HCT116 (cell line): ENCODE measurements around the gene CD3G. TPM values are rescaled to one million over a fixed set of nuclear protein-coding genes. Genes with fewer than 3 reads are reported as not detected.

Source experiments
- ATAC-seq: fragments of 200-7000 bp; cut with Tn5 transposase; 2 replicates; pipeline ENCODE4 v1.9.1; 2020; ENCODE audit warnings: mild to moderate bottlenecking, moderate library complexity
- BruUV-seq: library from RNA; stranded (reverse); fragments of 400-500 nt; replicated peaks from 2 replicates; lab custom pipeline; 2021; lab: Mats Ljungman, UMichigan
- CTCF ChIA-PET: fragments of 300-600 bp; sonication (Branson Sonifier 250); formaldehyde crosslinking; loops from one replicate; lab custom pipeline; 2021; ENCODE audit warnings: antibody characterized with exemption; lab: Charles Lee
- POLR2A ChIA-PET: fragments of 300-600, 350-600 bp; sonication (Branson Sonifier 250); formaldehyde crosslinking; loops from one replicate; lab custom pipeline; 2021; ENCODE audit warnings: antibody characterized with exemption; lab: Charles Lee
- RAD21 ChIA-PET, 2 experiments: fragments of 300-600 bp; sonication (Branson Sonifier 250); formaldehyde crosslinking; loops; one replicate each; lab custom pipeline; 2023; ENCODE audit warnings: low total read pairs in 2 of 2; ENCODE audit not compliant: uncharacterized antibody in 2 of 2, unreplicated experiment in 2 of 2, low non-redundant PET in 1 of 2; lab: Charles Lee
- DNase-seq: peaks from one replicate; pipeline ENCODE4 v3.0.0-alpha.2; 2010; ENCODE audit warnings: low read depth, low spot score
- H2AFZ ChIP-seq: fragments of 200-600 bp; shearing (Covaris generic), sonication (generic); 2 replicates; pipeline ENCODE4 v1.6.1; 2017; ENCODE audit warnings: low read depth, mixed run types, mixed read lengths, antibody characterized with exemption, low read length; ENCODE audit not compliant: poor library complexity, severe bottlenecking
- H3K27ac ChIP-seq: 2 replicates; pipeline ENCODE4 v1.5.1; 2012; ENCODE audit warnings: low read depth, low read length
- H3K27me3 ChIP-seq: fragments of 200-600 bp; sonication (generic); 2 replicates; pipeline ENCODE4 v1.6.1; 2016; ENCODE audit warnings: mixed run types, low read length, mixed read lengths; ENCODE audit not compliant: insufficient read depth
- H3K36me3 ChIP-seq, 2 experiments: fragments of 200-500 bp in 1 of 2; fragments of 200-600 bp in 1 of 2; sonication (Bioruptor generic) in 1 of 2; sonication (generic) in 1 of 2; 2 replicates each; pipeline versions ENCODE4 v1.5.1 to v1.6.1; 2014 to 2016; ENCODE audit warnings: low read length in 2 of 2, inconsistent platforms in 1 of 2, mixed read lengths in 1 of 2, mixed run types in 1 of 2; ENCODE audit not compliant: insufficient read depth in 2 of 2, control insufficient read depth in 1 of 2
- H3K4me1 ChIP-seq, 2 experiments: fragments of 200-600 bp in 1 of 2; sonication (generic) in 1 of 2; 2 replicates each; pipeline versions ENCODE4 v1.5.1 to v1.6.1; 2012 to 2017; ENCODE audit warnings: low read length in 2 of 2, inconsistent platforms in 1 of 2, mild to moderate bottlenecking in 1 of 2, mixed read lengths in 1 of 2, mixed run types in 1 of 2, moderate library complexity in 1 of 2; ENCODE audit not compliant: insufficient read depth in 2 of 2, control insufficient read depth in 1 of 2
- H3K4me2 ChIP-seq: fragments of 200-600 bp; sonication (generic); 2 replicates; pipeline ENCODE4 v1.6.1; 2017; ENCODE audit warnings: mixed run types, low read length, mixed read lengths
- H3K4me3 ChIP-seq, 2 experiments: fragments of 200-600 bp in 1 of 2; sonication (generic) in 1 of 2; replicated peaks in 1 of 2; 2 replicates each; pipeline ENCODE4 v1.5.1; 2011 to 2016; ENCODE audit warnings: low read length in 2 of 2, control low read depth in 1 of 2, low read depth in 1 of 2, mild to moderate bottlenecking in 1 of 2, mixed read lengths in 1 of 2, mixed run types in 1 of 2
- H3K79me2 ChIP-seq: fragments of 200-600 bp; sonication (generic); 2 replicates; pipeline ENCODE4 v1.6.1; 2017; ENCODE audit warnings: mild to moderate bottlenecking, mixed run types, low read length, moderate library complexity, mixed read lengths; ENCODE audit not compliant: insufficient read depth
- H3K9ac ChIP-seq: fragments of 200-600 bp; sonication (generic); 2 replicates; pipeline ENCODE4 v1.6.1; 2016; ENCODE audit warnings: low read length, mixed read lengths
- H3K9me2 ChIP-seq: fragments of 200-600 bp; sonication (generic), shearing (Covaris generic); 2 replicates; pipeline ENCODE4 v1.6.1; 2017; ENCODE audit warnings: mixed run types, mild to moderate bottlenecking, moderate library complexity; ENCODE audit not compliant: insufficient read depth
- H3K9me3 ChIP-seq, 2 experiments: fragments of 200-500 bp in 1 of 2; fragments of 200-600 bp in 1 of 2; sonication (Bioruptor generic) in 1 of 2; sonication (generic) in 1 of 2; 2 replicates each; pipeline ENCODE4 v1.6.1; 2014 to 2017; ENCODE audit warnings: low read length in 2 of 2, mixed read lengths in 2 of 2, inconsistent platforms in 1 of 2, low read depth in 1 of 2, mild to moderate bottlenecking in 1 of 2, mixed run types in 1 of 2, moderate library complexity in 1 of 2; ENCODE audit not compliant: control insufficient read depth in 1 of 2, insufficient read depth in 1 of 2
- H4K20me1 ChIP-seq: fragments of 200-600 bp; sonication (generic), shearing (Covaris generic); 2 replicates; pipeline ENCODE4 v1.6.1; 2017; ENCODE audit warnings: mixed run types, mild to moderate bottlenecking, moderate library complexity; ENCODE audit not compliant: insufficient read depth
- CBX3 ChIP-seq: IDR thresholded peaks from 2 replicates; pipeline ENCODE4 v1.6.1; 2012; ENCODE audit warnings: low read depth
- CEBPB ChIP-seq: IDR thresholded peaks from 2 replicates; pipeline ENCODE4 v1.6.1; 2012; ENCODE audit warnings: low read depth
- ELF1 ChIP-seq: IDR thresholded peaks from 2 replicates; pipeline ENCODE4 v1.6.1; 2012; ENCODE audit warnings: low read depth, borderline replicate concordance
- EZH2 ChIP-seq: fragments of 200-600 bp; sonication (generic); IDR thresholded peaks from 2 replicates; pipeline ENCODE4 v1.6.1; 2017; ENCODE audit warnings: antibody characterized with exemption, mixed run types
- EZH2phosphoT487 ChIP-seq: fragments of 200-600 bp; IDR thresholded peaks from 2 replicates; pipeline ENCODE4 v1.6.1; 2018; ENCODE audit warnings: antibody characterized with exemption, borderline replicate concordance
- FOSL1 ChIP-seq: IDR thresholded peaks from 2 replicates; pipeline ENCODE4 v1.6.1; 2012; ENCODE audit warnings: low read depth
- JUND ChIP-seq: IDR thresholded peaks from 2 replicates; pipeline ENCODE4 v1.6.1; 2012
- POLR2AphosphoS5 ChIP-seq: IDR thresholded peaks from 2 replicates; pipeline ENCODE4 v1.6.1; 2011; ENCODE audit warnings: mild to moderate bottlenecking, low read depth, low read length, moderate library complexity
- RAD21 ChIP-seq: IDR thresholded peaks from 2 replicates; pipeline ENCODE4 v1.6.1; 2012; ENCODE audit warnings: low read depth, mild to moderate bottlenecking
- SP1 ChIP-seq: IDR thresholded peaks from 2 replicates; pipeline ENCODE4 v1.6.1; 2012; ENCODE audit warnings: low read depth
- SRF ChIP-seq: IDR thresholded peaks from 2 replicates; pipeline ENCODE4 v1.6.1; 2012; ENCODE audit warnings: low read depth
- TCF7L2 ChIP-seq: IDR thresholded peaks from 2 replicates; pipeline ENCODE4 v1.7.0; 2011; ENCODE audit warnings: borderline replicate concordance, inconsistent platforms; ENCODE audit not compliant: insufficient read depth, insufficient read length; ENCODE audit errors: extremely low read depth
- YY1 ChIP-seq: IDR thresholded peaks from 2 replicates; pipeline ENCODE4 v1.6.1; 2011; ENCODE audit warnings: low read length, low read depth, moderate library complexity, mild to moderate bottlenecking; ENCODE audit not compliant: insufficient replicate concordance; ENCODE audit errors: extremely low read depth
- ZFX ChIP-seq: fragments of 450-650 bp; IDR thresholded peaks from 2 replicates; pipeline ENCODE4 v1.6.1; 2017
- ZNF274 ChIP-seq: fragments of 200-500 bp; sonication (Bioruptor generic); IDR thresholded peaks from 2 replicates; pipeline ENCODE4 v1.6.1; 2014; ENCODE audit warnings: mild to moderate bottlenecking, low read depth, low read length, inconsistent platforms
- intact Hi-C: fragments of 100-400 bp; cut with micrococcal nuclease; formaldehyde crosslinking; loops from 2 replicates; pipeline ENCODE4 v1.10.0; 2022
- total RNA-seq: library from RNA; stranded (reverse); gene quantifications from one replicate; pipeline ENCODE4 v1.2.1, GENCODE V29; 2021; ENCODE audit not compliant: unreplicated experiment
- TF ChIP-seq, protein P1 (sequence below): IDR thresholded peaks from 2 replicates; pipeline ENCODE4 v1.6.1; 2012; ENCODE audit warnings: low read depth
- TF ChIP-seq, protein P2 (sequence below): IDR thresholded peaks from 2 replicates; pipeline ENCODE4 v1.6.1; 2012
- TF ChIP-seq, protein P3 (sequence below), 3 experiments: fragments of 200-600 bp in 1 of 3; sonication (generic) in 1 of 3; IDR thresholded peaks in 2 of 3; conservative IDR thresholded peaks in 1 of 3; 2 replicates each; pipeline ENCODE4 v1.5.1; 2012 to 2017; ENCODE audit warnings: low read depth in 2 of 3, low read length in 2 of 3, antibody characterized with exemption in 1 of 3, borderline replicate concordance in 1 of 3, control low read depth in 1 of 3, mild to moderate bottlenecking in 1 of 3, mixed read lengths in 1 of 3, mixed run types in 1 of 3, moderate library complexity in 1 of 3; ENCODE audit not compliant: insufficient read depth in 1 of 3
- TF ChIP-seq, protein P4 (sequence below): IDR thresholded peaks from 2 replicates; pipeline ENCODE4 v1.6.1; 2012

CD3G gene
- total RNA-seq, 1 experiment from 2014 or later = 0.20 TPM

DNA sequence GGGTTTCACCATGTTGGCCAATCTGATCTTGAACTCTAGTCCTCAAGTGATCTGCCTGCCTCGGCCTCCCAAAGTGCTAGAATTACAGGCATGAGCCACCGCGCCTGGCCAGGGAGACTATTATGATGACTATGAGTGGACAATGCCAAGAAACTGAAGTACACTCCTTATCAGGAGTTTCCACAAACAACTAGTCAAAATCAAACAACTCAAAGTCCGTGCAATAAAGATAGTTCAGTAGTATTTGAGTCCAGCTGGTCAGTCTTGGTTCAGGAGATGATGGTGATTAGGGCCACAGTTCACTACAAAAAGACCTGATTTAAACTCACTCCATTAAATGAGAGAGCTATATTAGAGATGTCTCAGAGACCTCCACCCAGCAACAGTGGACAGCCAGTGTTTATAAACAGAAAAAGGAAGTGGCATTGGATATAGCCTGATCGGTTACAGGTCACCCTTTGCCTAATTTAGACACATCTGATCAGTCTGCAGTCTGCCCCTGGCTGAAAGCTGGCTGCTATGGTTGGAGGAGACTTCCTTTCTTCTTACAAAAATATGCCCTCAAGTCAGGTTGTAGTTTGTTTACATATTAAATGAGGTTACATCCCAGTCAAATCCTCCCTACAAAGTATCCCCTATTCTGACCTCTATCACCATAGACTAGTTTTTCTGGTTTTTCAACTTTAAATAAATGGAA lies 22.6 kb upstream of the CD3G start (continued):
- no peak for TF ChIP-seq TCF7L2
- TF ChIP-seq ZFX = no peak
- TF ChIP-seq EZH2 = no peak
- TF ChIP-seq, protein P1, sequence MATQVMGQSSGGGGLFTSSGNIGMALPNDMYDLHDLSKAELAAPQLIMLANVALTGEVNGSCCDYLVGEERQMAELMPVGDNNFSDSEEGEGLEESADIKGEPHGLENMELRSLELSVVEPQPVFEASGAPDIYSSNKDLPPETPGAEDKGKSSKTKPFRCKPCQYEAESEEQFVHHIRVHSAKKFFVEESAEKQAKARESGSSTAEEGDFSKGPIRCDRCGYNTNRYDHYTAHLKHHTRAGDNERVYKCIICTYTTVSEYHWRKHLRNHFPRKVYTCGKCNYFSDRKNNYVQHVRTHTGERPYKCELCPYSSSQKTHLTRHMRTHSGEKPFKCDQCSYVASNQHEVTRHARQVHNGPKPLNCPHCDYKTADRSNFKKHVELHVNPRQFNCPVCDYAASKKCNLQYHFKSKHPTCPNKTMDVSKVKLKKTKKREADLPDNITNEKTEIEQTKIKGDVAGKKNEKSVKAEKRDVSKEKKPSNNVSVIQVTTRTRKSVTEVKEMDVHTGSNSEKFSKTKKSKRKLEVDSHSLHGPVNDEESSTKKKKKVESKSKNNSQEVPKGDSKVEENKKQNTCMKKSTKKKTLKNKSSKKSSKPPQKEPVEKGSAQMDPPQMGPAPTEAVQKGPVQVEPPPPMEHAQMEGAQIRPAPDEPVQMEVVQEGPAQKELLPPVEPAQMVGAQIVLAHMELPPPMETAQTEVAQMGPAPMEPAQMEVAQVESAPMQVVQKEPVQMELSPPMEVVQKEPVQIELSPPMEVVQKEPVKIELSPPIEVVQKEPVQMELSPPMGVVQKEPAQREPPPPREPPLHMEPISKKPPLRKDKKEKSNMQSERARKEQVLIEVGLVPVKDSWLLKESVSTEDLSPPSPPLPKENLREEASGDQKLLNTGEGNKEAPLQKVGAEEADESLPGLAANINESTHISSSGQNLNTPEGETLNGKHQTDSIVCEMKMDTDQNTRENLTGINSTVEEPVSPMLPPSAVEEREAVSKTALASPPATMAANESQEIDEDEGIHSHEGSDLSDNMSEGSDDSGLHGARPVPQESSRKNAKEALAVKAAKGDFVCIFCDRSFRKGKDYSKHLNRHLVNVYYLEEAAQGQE = no peak
- no peak for TF ChIP-seq ELF1
- TF ChIP-seq CEBPB = no peak
- TF ChIP-seq, protein P2, sequence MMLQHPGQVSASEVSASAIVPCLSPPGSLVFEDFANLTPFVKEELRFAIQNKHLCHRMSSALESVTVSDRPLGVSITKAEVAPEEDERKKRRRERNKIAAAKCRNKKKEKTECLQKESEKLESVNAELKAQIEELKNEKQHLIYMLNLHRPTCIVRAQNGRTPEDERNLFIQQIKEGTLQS = no peak
- no peak for TF ChIP-seq CBX3
- no peak for TF ChIP-seq SP1
- TF ChIP-seq JUND = no peak

DNA sequence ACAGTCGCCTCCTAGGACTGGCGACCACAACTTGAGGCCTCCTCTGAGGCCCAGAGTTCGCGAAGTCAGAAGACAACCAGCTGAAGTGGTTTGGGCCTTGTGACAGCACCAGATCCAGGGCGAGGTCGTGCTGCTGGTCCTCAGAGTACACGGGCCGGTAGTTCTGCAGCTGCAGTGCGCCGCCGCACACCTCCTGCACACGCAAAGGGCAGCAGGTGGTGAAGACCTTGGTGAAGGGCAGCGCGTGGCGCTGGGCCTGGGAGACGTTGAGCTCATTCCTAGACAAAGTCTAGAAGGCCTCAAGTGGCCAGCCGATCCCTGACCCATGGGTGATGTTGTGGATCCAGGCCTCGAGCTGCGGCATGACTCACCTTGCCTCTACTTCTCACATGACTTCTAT lies 21.4 kb upstream of the CD3G start:
- H3K27ac ChIP-seq = no peak overlapping the region
- no peak overlapping the region for H2AFZ ChIP-seq
- POLR2A ChIA-PET = no interaction called here
- CTCF ChIA-PET = interaction anchor here (1.9 kb wide), 1 partner anchor 27 kb away, joined by 4 read pairs; no protein-coding TSS in a partner anchor
- H3K4me2 ChIP-seq = no peak overlapping the region
- H3K79me2 ChIP-seq = no peaks in the 10 kb centered on the region
- no peaks in the 10 kb centered on the region for H3K9me3 ChIP-seq
- DNase-seq (no peak), ATAC-seq (no peak)
- no TSS peak for BruUV-seq
- intact Hi-C loops = no loop called here
- no peaks in the 10 kb centered on the region for H3K36me3 ChIP-seq
- peaks cover 0 to 6% of the 10 kb centered on the region in 2 experiments; a peak in 2 of 4 replicates for H3K4me1 ChIP-seq
- 0 out of 2 replicates have a peak, but pooled peaks cover 2% of the 10 kb centered on the region for H3K9me2 ChIP-seq
- RAD21 ChIA-PET = no interaction called here
- H4K20me1 ChIP-seq = no peaks in the 10 kb centered on the region
- no peaks in the 10 kb centered on the region for H3K27me3 ChIP-seq
- H3K4me3 ChIP-seq = no peak overlapping the region
- no peak overlapping the region for H3K9ac ChIP-seq
- TF ChIP-seq, protein P3, sequence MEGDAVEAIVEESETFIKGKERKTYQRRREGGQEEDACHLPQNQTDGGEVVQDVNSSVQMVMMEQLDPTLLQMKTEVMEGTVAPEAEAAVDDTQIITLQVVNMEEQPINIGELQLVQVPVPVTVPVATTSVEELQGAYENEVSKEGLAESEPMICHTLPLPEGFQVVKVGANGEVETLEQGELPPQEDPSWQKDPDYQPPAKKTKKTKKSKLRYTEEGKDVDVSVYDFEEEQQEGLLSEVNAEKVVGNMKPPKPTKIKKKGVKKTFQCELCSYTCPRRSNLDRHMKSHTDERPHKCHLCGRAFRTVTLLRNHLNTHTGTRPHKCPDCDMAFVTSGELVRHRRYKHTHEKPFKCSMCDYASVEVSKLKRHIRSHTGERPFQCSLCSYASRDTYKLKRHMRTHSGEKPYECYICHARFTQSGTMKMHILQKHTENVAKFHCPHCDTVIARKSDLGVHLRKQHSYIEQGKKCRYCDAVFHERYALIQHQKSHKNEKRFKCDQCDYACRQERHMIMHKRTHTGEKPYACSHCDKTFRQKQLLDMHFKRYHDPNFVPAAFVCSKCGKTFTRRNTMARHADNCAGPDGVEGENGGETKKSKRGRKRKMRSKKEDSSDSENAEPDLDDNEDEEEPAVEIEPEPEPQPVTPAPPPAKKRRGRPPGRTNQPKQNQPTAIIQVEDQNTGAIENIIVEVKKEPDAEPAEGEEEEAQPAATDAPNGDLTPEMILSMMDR (IDR thresholded peaks at IDR 0.05 in 2 of 3, conservative IDR thresholded peaks at IDR 0.05 in 1 of 3; ENCODE audit: borderline replicate concordance in 1 of 3, insufficient read depth in 1 of 3, low read depth in 2 of 3, low read length in 2 of 3) = no peak
- no peak for TF ChIP-seq SP1
- TF ChIP-seq ZNF274 = no peak
- TF ChIP-seq, protein P4, sequence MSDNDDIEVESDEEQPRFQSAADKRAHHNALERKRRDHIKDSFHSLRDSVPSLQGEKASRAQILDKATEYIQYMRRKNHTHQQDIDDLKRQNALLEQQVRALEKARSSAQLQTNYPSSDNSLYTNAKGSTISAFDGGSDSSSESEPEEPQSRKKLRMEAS = no peak
- TF ChIP-seq FOSL1 = no peak
- TF ChIP-seq JUND = no peak
- no peak for TF ChIP-seq TCF7L2
- no peak for TF ChIP-seq EZH2phosphoT487
- no peak for TF ChIP-seq POLR2AphosphoS5
- TF ChIP-seq SRF = no peak
- no peak for TF ChIP-seq YY1
- no peak for TF ChIP-seq RAD21
- no peak for TF ChIP-seq EZH2
